CD4-positive, alpha-beta T cell treated with Interleukin-4 for 4 hours (primary cell): ENCODE data around the gene ODAD2.
"Not testable (repeated sequence)": the region's sequence is repeated elsewhere in the genome, so short reads cannot be mapped to it uniquely, and the experiment has no call there.

ENCODE experiments used
- DNase-seq: peaks from one replicate; pipeline ENCODE4 v3.0.0-alpha.2; 2020

The ODAD2 gene

GRCh38 chr10:27998954-27999275 lies at the start of gene ODAD2:
Gene ODAD2 (minus strand): TSS chr10:27999079. CDS start chr10:27995142, 3,937 bp downstream.
- no peak for DNase-seq

- DNase-seq, result no peak
Observed at GRCh38 chr10:28047061-28047460, 48.2 kb upstream of the ODAD2 start.

GRCh38 chr10:28046579-28046978 lies 47.7 kb upstream of the ODAD2 start:
- no peak for DNase-seq

- no peak for DNase-seq
Observed at GRCh38 chr10:28043941-28044340, 45.1 kb upstream of the ODAD2 start.

- no peak for DNase-seq
Observed at GRCh38 chr10:28036587-28036986, 37.7 kb upstream of the ODAD2 start.

- no peak for DNase-seq
Observed at GRCh38 chr10:28020993-28021982, 22.4 kb upstream of the ODAD2 start.

- no peak for DNase-seq
Observed at GRCh38 chr10:28020080-28020860, 21.4 kb upstream of the ODAD2 start.

GRCh38 chr10:28014651-28015050 lies 15.8 kb upstream of the ODAD2 start:
- no peak for DNase-seq

GRCh38 chr10:28012990-28013515 lies 14.2 kb upstream of the ODAD2 start:
- no peak for DNase-seq

GRCh38 chr10:28010821-28011220 lies 11.9 kb upstream of the ODAD2 start:
- no peak for DNase-seq

- DNase-seq, result no peak
Observed at GRCh38 chr10:28008054-28008453, 9.2 kb upstream of the ODAD2 start.

- DNase-seq, result no peak
Observed at GRCh38 chr10:28001353-28001752, 2.5 kb upstream of the ODAD2 start.

- no peak for DNase-seq
Observed at GRCh38 chr10:27998178-27998953, 513 bp downstream of the ODAD2 start.

GRCh38 chr10:27997865-27998177 lies 1.1 kb downstream of the ODAD2 start:
- no peak for DNase-seq

GRCh38 chr10:27995311-27995710 lies 3.6 kb downstream of the ODAD2 start:
- DNase-seq, result no peak

GRCh38 chr10:27989357-27989756 lies 9.5 kb downstream of the ODAD2 start:
- DNase-seq, result not testable (repeated sequence)

GRCh38 chr10:27986821-27987220 lies 12.1 kb downstream of the ODAD2 start:
- no peak for DNase-seq

- DNase-seq, result no peak
Observed at GRCh38 chr10:27982875-27983543, 15.9 kb downstream of the ODAD2 start.

GRCh38 chr10:27981744-27982143 lies 17.1 kb downstream of the ODAD2 start:
- DNase-seq, result no peak

GRCh38 chr10:27970795-27971194 lies 28.1 kb downstream of the ODAD2 start:
- DNase-seq, result not testable (repeated sequence)

GRCh38 chr10:27969931-27970330 lies 28.9 kb downstream of the ODAD2 start:
- not testable (repeated sequence) for DNase-seq

- no peak for DNase-seq
Observed at GRCh38 chr10:27959093-27959715, 39.7 kb downstream of the ODAD2 start.
